ENCODE measurements around the gene FAF1.

GRCh38 chr1:50968821-50969610, 8.9 kb upstream of the FAF1 start:
- TF ChIP-seq EP300 (IDR thresholded peaks at IDR 0.05) = no peak
- no peak for TF ChIP-seq POLR2A (IDR thresholded peaks at IDR 0.05)
